ENCODE data around the gene SLC66A2.

SLC66A2 gene

DNA sequence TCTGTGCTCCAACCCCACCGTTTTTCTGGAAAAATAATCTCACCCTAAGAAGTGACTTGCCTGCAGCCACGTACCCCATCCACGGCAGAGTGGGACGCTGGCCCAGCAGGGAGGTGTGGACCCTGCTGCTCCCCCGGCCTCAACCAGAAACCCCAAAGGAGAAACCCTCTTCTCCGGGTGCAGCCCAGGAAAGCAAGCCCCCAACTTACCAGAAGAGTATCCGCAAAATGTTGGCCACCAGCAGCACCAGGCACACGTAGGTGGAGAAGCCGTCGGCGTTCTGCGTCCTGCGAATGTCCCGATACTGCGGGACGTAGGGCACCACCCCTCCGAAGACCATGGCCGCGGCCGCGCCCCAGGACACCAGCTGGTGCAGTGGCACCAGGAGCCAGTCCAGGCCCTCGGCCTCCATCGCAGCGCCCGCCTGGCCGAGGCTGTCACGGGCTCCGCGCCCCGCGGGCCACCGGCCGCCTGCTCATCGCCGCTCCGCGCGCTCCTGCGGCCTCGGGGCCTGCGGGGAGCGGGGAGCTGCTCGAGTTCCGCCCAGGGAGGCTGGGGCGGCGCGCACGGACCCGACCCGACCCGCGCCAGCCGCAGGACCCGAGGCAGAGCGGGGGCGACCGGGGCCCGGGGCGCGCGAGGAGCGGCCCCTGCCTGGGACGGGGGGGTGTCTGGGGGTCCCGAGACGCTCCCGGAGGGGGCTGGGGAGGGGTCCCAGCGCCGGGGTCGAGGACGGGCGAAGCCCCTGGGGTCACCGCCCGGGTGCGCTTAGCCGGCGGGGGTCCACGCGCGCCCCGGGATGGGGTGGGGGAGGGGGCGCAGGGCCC lies 725 bp downstream of the SLC66A2 start:
- DNase-seq (ENCODE audit: low spot score): peak; percentile 59

DNA sequence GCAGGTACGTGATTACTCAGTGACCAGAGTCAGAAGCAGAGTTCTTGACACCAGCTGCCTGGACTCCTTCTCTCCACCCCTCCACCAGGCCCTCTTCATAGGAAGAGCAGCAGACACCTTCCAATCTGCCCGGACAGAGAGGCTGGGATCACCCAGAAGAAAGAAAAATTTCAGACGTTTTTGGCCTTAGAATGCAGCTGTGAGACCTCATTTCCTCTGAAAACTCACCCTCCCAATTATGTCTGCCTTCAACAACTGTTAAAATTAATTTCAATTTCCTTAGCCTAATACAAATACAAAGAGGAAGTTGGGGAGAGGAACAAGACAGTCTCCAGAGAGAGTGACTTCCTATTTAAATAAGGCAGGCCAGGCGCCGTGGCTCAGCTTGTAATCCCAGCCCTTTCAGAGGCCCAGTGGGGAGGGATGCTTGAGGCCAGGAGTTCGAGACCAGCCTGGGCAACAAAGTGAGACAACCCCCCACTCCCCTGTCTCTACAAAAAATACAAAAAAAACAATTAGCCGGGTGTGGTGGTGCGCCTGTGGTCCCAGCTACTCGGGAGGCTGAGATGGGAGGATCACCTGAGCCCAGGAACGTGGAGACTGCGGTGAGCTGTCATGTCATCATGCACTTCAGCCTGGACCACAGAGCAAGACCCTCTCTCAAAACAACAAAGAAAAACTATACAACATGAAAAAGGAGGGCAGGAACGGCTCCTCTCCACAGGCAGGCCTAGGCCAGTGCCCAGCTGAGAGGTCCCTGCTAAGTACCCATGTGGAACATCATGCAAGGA lies 1.6 kb downstream of the SLC66A2 start:
- DNase-seq (ENCODE audit: low spot score): no peak

DNA sequence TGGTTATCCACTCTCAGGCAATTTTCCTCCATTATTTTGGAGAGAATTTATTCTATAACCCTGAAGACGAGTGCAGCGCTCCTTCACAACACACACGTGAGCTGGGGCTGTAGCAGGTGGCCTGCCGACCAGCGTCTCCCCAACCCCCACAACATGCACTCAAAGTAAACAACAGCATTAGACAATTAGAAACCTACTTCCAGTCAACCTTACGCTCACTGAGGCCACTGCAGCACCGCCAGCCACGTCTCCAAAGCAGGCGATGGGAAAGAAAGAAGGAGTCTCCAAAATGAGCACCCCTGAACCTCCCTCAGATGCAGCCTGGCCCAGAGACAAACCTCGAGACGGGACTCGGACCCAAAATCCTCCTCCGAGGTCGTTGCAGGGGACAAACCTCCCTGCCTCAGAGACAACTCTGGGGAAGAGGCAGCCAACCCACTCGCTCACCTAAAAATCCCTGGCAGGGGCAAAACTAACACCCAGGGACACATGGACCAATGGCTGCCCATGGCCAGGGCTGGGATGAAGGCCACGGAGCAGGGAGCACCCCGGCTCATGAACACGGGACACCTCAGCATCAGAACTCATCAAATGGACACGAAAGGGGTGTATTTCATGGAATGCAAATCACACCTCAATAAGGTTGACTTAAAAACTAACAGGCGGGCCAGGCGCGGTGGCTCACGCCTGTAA lies 2.6 kb downstream of the SLC66A2 start:
- no peak for DNase-seq (ENCODE audit: low spot score)

DNA sequence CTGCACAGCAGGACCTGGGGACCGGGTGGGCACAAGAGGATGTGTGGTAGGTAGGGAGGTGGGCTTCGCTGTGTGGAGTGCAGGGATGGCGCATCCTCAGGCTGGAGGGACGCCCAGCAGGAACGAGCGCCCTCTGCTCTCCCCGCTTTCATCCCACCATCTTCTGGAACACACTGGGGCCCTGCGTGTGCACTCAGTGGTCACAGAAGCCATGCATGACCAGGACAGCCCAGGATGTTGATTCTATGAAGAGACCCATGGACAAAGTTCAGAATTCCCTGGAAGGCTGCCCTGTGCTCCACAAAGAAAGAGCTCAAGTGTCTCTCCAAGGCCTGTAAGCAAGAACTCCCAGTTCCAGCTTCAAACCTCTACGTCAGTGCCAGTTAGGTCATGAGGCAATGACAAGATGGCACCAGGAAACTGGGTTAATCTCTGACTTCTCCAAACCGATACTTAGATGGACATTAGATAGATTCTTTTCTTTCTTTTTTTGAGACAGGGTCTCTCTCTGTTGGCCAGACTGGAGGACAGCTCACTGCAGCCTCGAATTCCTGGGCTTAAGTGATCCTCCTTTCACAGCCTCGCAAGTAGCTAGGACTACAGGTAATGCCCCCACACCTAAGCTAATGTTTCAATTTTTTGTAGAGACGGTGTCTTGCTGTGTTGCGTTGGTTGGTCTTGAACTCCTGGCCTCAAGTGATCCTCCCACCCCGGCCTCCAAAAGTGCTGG lies 3.4 kb downstream of the SLC66A2 start:
- no peak for DNase-seq (ENCODE audit: low spot score)

DNA sequence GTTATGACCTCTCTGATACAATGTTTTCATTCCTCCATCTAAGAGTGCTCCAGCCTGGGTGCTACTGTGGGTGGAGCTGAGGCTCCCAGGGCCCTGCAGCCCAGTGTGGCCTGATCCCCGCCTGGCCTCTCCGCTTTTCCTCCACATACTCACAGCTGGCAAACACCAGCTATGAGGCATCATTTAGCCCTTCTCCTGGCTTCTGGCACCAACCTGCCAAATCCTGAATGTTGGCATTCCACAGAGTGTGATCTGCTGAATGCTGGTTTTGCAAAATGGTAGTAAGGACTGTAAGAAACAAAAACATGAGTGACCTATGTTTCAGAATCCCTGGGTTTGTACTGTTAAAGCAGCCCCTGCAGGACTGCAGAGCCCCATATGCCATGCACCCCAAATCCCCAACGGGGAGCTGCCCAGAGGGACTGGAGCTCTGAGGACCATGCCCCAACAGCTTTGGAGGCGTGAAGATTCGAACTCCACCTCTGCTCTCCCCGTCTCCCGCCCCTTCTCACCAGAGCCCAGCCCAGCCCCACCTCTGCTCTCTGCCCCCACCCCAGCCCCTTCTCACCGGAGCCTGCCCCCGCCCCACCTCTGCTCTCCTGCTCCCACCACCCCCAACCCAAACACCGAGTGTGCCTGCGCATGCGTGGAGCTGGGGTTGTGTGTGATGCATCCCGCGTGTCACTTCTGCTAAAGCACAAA lies 4.2 kb downstream of the SLC66A2 start:
- DNase-seq (ENCODE audit: low spot score): no peak

DNA sequence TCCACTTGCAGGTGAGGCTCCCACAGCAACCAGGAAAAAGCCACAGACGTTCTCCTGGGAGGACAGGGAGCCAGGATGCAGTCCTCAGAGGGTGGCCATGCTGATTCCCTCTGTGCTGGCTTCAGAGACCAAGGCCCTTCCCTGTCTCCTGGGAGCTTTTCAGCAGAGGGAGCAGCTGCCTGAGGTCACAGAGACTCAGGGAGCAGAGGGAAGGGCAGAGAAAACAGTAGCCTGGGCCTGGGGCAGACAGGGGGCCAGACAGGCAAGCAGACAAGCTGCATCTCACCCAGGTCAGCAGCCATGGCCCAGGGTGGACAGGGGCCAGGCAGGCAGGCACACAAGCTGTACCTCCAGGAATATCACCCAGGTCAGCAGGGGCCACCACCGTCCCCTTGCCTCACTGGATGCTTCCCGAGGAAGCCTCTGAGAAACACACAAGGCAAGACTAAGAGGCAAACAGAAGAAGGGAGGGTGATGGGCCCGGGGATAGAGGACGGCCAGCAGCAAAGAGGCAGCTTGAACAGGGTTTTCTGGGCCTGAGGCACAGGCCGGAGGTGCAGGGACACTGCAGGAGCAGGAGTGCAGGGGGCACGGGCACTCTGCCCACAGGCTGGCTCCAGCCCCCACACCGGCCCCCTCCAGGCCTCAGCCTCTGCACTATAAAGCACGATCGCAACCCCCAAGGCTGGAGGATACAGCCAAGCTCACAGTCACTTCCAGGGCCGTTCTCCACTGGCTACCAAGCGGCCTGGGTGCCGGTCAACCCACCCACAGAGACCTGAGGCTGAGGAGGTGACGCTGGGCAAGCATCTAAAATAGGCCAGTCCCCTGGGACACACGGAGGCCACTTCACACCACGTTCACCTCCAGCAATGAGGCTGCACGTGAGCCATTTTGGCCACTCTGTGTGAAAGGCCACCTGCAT lies 6.1 kb downstream of the SLC66A2 start:
- no peak for DNase-seq (ENCODE audit: low spot score)

DNA sequence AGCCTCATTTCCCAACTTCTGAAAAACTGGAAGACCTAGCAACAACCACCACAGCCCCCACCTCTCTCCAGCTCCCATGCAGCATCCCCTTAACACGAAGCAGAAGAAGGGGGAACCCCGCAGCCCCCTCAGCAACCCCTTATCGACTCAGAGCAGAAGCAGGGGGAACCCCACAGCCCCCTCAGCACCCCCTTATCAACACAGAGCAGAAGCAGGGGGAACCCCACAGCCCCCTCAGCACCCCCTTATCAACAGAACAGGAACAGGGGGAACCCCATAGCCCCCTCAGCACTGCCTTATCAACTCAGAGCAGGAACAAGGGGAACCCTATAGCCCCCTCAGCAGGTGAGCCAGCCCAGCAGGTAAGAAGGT lies 6.7 kb downstream of the SLC66A2 start:
- peak; percentile 73 for DNase-seq (ENCODE audit: low spot score)

DNA sequence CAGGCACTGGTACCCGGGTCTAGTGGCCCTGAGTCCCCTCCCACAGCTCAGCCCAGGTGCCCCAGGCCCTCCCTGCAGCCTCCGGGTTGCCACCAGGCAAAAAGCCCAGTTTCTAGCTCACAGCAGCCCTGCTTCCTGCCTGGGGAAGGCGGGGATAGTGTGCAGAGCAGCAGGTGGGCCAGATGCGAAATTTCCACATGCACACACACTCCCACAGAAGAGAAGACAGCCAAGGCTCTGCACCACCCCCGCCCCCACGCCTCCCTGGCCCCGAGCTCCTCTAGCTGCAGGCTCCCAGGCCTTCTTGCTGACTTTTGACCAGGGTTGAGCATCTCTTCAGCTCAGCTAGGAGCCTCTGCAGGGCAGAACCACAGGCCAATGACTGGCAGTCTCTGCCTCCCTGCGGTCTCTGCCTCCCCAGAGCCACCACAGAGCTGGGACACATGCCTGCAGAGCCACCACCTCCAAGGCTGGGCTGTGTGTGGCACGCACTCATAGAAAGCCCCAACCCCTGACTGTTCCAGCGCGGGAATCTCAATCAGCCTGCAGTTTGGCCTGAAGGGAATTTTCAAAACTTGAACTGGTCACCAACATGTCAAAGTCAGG lies 7.2 kb downstream of the SLC66A2 start:
- DNase-seq (ENCODE audit: low spot score): peak; percentile 35

DNA sequence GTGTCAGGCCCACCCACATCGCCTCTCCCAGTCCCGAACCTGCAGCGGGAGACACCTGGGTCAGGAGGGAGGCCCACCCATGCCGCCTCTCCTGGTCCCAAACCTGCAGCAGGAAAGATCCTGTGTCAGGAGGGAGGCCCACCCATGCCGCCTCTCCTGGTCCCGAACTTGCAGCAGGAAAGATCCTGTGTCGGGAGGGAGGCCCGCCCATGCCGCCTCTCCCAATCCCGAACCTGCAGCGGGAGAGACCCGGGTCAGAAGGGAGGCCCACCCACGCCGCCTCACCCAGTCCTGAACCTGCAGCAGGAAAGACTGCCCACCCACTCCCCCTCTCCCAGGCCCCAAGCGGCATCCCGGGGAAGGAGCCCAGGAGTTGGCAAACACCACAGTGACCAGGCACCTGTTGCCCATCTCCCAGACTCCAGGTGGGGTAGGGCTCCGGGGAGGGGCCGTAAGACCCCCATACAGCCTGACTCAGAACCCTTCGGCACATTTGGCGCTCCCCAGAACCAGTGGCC lies 7.8 kb downstream of the SLC66A2 start:
- DNase-seq (ENCODE audit: low spot score): no peak

DNA sequence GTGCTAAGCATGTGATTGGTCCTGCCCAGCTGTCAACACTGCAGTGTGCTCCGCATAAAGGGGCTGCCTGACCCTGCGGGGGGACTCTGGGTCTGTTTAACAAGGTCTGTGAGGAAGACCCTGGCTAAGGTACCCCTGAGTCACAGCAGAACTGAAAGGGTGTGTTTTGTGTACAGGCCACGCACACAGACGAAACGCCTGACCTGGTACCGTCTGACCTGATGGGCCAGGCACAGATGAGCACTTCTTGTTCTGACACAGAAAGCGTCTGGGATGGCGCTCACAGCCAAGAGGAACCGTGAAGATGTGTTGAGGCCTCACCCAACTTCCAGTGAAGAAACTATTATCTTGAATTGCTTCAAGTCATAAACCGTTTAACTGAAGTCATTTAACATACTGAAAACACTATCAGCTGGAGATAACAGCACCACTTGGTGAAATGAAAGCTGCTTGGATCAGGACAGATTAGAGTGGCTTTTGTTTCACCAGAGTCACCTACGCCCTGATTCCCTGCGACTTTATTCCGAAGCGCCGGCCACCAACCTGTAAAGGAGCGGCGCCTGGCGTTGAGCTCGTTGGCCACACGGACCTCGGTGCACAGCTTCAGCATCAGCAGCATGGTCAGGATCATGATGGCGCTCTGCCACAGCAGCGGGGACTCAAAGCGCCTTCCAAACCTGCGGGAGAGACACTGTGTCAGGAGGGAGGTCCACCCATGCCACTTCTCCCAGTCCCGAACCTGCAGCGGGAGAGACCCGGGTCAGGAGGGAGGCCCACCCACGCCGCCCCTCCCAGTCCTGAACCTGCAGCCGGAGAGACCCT lies 8.5 kb downstream of the SLC66A2 start:
- DNase-seq (ENCODE audit: low spot score): peak; percentile 38

DNA sequence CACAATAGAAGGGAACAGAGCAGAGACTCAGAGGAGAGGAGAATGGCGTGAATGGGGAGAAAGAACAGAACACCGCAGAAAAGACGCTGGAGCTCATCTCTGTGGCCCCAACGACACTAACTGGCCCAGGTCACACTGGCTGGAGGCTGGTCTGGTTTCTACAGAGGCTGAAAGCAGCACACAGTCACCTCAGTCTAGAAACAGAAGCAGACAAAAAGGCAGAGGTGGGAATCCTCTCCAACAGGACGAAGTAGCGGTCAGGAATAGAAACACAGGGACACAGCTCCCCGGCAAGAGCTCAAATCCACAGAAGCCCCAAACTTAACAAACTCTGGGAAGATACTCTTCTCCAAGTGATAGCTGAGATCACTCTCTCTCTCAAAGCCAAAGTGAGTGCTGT lies 9.2 kb downstream of the SLC66A2 start:
- no peak for DNase-seq (ENCODE audit: low spot score)

DNA sequence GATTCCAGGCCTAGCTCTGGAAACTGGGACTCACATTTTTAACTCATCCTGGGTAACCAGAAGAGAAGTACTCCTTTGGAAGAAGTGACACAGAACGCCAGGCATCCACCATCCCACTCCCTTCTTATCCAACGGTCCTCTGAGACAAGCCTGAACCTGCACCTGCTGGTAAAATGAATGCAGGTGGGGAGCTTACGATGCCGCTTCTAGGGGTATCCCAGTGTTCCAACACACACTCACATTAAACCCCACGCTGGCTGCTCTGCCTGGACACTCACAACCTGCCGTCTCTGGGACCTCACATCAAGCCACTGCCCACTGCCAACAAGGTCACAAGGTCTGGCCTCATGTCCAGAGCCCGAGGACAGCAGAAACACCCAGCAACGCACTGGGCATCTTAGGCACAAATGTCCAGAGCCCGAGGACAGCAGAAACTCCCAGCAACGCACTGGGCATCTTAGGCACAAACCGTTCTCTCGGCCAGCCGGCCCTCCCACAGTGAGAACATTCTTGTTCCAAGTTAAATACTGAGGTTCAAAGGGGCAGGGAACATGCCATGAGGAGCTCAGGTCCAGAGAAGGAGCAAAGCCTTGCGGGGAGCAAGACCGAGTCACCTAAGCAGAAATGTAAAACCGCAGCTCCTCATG lies 9.9 kb downstream of the SLC66A2 start:
- DNase-seq (ENCODE audit: low spot score): no peak

DNA sequence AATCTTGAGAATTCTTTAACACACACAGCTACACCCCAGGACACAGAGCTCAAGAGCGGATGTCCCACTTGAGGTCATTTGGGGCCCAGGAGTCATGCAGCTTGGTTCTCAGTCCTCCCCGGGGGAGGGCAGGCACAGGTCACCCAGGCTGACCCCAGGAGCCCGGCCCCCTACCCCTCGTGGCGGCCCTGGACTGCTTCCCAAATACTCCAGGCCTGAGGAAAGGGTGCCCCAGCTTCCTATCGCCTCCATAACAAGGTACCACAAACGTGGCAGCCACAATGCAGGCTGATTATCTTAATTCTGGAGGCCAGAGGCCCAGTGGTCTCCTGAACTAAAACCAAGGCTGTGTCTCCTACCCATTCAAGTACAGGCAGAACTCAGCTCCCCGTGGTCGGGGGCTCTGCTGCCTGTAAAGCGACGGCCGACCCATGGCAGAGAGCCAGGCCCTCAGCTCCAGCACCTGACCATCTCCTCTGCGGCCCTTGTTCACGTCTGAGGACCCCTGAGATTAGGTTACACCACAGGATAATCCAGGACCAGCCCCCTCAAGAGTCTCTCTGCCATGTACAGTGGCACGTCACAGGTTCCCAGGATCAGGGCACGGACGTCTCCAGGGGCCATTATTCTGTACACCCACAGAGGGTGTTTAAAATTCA lies 10.5 kb downstream of the SLC66A2 start:
- DNase-seq (ENCODE audit: low spot score): no peak

DNA sequence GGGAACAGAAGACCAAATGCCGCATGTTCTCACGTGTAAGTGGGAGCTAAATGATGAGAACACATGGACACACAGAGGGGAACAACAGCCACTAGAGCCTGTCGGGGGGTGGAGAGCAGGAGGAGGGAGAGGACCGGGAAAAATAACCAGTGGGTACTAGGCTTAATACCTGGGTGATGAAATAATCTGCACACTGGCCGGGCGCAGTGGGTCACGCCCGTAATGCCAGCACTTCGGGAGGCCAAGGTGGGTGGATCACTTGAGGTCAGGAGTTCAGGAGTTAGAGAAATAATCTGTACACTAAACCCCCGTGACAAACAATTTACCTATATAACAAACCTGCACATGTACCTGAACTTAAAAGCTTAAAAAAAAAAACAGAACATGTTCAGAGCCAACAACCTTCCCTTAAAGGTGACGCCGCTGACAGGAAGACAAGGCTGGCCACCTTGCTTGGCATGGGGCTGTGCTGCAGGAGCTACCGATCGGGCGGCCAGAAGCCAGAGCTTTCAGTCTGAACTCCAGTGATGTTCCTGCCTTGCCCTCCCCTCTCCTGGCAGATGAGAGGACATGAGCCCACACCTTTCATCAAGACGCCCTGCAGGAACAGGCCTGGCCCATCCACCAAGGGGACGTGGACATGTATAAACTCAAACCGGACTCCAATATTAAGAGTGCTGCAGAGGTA lies 11.2 kb downstream of the SLC66A2 start:
- no peak for DNase-seq (ENCODE audit: low spot score)

DNA sequence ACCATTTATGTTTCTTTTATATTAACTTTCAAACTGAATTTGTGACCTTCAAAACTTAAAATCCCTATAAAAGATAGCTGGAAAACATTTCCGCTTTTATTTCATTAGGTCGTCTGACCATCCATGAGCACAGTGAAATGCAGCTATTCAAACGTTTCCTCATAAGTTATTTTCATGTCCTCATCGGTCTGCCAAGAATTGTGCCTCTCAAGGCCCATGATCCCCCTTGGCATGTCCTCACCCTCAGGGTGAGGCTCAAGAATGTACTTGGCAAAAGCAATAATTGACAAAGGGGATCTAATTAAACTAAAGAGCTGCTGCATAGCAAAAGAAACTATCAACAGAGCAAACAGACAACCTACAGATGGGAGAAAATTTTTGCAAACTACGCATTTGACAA lies 12.4 kb downstream of the SLC66A2 start:
- DNase-seq (ENCODE audit: low spot score): no peak

DNA sequence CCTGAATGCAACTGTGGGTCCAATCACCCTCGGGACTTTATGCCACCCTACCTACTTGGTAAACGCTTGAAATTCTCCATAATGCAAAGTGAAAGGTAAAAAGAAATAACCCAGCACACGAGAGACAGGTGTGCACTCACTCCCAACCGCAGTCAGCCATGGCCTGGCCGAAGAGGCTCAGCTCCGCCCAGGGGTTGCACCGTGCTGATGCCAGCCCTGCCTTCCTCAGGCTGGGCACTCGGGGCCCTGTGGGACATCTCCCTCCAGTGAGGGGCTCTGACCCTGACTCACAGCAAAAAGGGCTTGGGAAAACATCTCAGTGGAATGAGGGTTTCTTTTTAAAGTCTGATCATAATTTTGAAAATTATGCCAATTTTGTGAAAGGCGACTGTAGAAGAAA lies 13.3 kb downstream of the SLC66A2 start:
- DNase-seq (ENCODE audit: low spot score): no peak
